Cardiac muscle cell (in vitro differentiated cells and primary cell): ENCODE data around the gene TRIM44. TPM values are rescaled to one million over a fixed set of nuclear protein-coding genes. Genes with fewer than 3 reads are reported as not detected.

Source experiments
- DNase-seq, 2 donors: peaks; one replicate each; pipeline versions ENCODE4 v3.0.0 to v3.0.0-alpha.2; 2010 to 2017; ENCODE audit warnings: low read depth in 1 of 2, low spot score in 1 of 2
- H3K27ac ChIP-seq: fragments of 200-600 bp; sonication (generic); 2 replicates; pipeline ENCODE4 v1.5.1; 2016
- H3K27me3 ChIP-seq: fragments of 200-600 bp; sonication (generic); 2 replicates; pipeline ENCODE4 v1.6.0; 2016; ENCODE audit warnings: control low read depth
- H3K36me3 ChIP-seq: fragments of 200-600 bp; sonication (generic); 2 replicates; pipeline ENCODE4 v1.5.1; 2016; ENCODE audit warnings: control low read depth
- H3K4me1 ChIP-seq: fragments of 200-600 bp; sonication (generic); 2 replicates; pipeline ENCODE4 v1.8.1; 2017; ENCODE audit warnings: low read depth, mild to moderate bottlenecking, mixed run types
- H3K4me3 ChIP-seq: fragments of 200-600 bp; sonication (generic); 2 replicates; pipeline ENCODE4 v1.5.1; 2016; ENCODE audit warnings: mild to moderate bottlenecking
- H3K9me3 ChIP-seq: fragments of 200-600 bp; sonication (generic); 2 replicates; pipeline ENCODE4 v1.5.1; 2017; ENCODE audit warnings: low read depth, mild to moderate bottlenecking, control low read depth
- polyA plus RNA-seq: library from polyadenylated mRNA; unstranded; fragments of >200 nt; fragmentation: Nextera tagmentation; extraction: Ambion mirVana; gene quantifications from 2 replicates; pipeline ENCODE4 v1.2.1, GENCODE V29; 2016
- total RNA-seq: library from RNA; depleted of rRNA; stranded (reverse); fragments of >200 nt; gene quantifications from 2 replicates; pipeline ENCODE4 v1.2.3, GENCODE V29; 2016
- TF ChIP-seq, protein P1 (sequence below): IDR thresholded peaks from 2 replicates; pipeline ENCODE4 v1.5.1; 2012; ENCODE audit warnings: low read depth, mild to moderate bottlenecking, low read length

The TRIM44 gene
- total and polyA plus RNA-seq, 2 experiments from 2014 or later: 19.2 to 45.7 TPM

DNA sequence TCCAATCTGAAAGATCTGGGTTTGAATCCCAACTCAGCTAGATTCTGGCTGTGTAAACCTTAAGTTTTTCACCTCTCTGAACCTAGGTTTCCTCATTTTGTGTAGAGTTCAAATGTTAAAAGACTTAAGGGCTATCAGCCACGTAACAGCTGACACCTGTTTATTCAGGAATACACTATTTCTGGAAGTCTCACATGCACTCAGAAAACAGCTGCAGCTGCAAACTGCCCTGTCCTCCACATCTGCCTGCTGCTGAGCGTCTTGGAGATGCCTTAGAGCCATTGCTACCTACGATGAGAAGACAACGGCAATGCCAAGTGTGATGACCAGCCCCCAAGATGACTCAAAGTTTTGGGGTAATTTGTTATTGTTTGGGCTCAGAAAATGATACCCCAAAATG is 6.7 kb upstream of the TRIM44 start:
- Histone ChIP-seq H3K27ac (no peak overlapping the region), H3K27me3 (peaks cover 68% of the 10 kb centered on the region), H3K9me3 (no peaks in the 10 kb centered on the region), H3K4me3 (no peak overlapping the region), H3K4me1 (no peaks in the 10 kb centered on the region), H3K36me3 (no peaks in the 10 kb centered on the region)
- TF ChIP-seq, protein P1, sequence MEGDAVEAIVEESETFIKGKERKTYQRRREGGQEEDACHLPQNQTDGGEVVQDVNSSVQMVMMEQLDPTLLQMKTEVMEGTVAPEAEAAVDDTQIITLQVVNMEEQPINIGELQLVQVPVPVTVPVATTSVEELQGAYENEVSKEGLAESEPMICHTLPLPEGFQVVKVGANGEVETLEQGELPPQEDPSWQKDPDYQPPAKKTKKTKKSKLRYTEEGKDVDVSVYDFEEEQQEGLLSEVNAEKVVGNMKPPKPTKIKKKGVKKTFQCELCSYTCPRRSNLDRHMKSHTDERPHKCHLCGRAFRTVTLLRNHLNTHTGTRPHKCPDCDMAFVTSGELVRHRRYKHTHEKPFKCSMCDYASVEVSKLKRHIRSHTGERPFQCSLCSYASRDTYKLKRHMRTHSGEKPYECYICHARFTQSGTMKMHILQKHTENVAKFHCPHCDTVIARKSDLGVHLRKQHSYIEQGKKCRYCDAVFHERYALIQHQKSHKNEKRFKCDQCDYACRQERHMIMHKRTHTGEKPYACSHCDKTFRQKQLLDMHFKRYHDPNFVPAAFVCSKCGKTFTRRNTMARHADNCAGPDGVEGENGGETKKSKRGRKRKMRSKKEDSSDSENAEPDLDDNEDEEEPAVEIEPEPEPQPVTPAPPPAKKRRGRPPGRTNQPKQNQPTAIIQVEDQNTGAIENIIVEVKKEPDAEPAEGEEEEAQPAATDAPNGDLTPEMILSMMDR: no peak
- DNase-seq: no peak

DNA sequence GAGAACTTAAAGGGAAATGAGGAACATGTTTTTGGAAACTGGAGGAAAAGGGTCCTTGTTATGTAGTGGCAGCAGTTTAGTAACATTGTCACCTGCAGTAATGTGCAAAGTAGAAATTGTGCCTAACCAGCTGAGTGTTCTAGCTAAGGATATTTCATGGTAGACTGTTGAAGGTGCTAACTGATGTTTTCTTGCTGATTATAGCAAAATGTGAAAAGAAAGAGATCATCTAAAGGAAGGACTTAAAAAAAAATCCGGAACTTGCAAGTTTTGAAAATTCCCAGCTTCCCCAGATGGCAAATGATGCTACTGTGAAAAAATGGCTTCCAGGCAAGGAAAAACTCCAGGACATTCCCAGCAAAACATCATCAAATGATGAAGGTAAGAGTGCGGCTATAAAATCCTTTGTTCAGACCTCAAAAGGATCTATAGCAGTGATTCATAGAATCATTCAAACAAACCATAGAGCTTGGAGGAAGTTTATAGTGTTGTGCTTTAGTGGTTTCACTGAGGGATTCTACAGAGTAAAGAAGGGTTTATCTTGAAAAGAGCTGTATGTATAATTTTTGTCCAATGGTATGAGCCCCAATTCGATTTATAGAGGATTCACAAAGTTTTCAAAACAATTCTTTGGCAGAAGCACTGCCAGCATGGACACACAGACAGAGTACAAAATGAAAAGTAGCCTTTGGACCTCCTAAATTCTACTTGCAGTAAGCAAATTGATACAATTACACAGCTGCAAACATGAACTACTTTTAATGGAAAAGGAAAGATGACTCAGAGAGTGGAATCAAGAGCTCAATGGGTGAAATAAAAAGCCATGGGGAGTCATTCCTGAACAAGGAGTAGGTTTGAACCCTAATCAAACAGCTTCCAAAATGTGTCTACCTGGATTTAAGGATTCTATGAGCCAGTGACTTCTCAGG is 4.3 kb upstream of the TRIM44 start:
- DNase-seq: no peak
- TF ChIP-seq, protein P1: no peak
- Histone ChIP-seq H3K4me3 (no peak overlapping the region), H3K36me3 (no peaks in the 10 kb centered on the region), H3K27me3 (peaks cover 65% of the 10 kb centered on the region), H3K4me1 (no peaks in the 10 kb centered on the region), H3K27ac (no peak overlapping the region), H3K9me3 (no peaks in the 10 kb centered on the region)

DNA sequence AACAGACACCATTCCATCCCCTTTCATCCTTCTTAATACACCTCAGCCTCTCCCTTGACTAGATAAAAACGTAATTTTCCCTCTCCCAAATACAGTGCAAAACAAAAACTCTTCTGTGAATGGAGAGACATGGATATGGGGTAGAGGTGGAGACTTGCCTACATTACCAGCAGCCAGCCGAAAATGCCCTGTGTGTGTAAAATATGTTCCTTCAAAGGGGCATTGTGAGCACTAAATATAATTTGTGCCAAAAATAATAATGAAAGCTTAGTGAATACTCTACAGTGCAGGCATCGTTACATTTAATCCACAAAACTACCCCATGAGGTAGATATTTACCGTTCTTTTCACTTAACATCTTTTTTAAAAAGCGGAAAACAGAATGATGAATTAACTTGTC is 1.0 kb upstream of the TRIM44 start:
- TF ChIP-seq, protein P1: no peak
- no peak overlapping the region for H3K4me3 ChIP-seq
- DNase-seq: no peak
- no peaks in the 10 kb centered on the region for H3K36me3 ChIP-seq
- peaks cover 49% of the 10 kb centered on the region for H3K27me3 ChIP-seq
- H3K9me3 ChIP-seq: no peaks in the 10 kb centered on the region
- no peaks in the 10 kb centered on the region for H3K4me1 ChIP-seq
- no peak overlapping the region for H3K27ac ChIP-seq

DNA sequence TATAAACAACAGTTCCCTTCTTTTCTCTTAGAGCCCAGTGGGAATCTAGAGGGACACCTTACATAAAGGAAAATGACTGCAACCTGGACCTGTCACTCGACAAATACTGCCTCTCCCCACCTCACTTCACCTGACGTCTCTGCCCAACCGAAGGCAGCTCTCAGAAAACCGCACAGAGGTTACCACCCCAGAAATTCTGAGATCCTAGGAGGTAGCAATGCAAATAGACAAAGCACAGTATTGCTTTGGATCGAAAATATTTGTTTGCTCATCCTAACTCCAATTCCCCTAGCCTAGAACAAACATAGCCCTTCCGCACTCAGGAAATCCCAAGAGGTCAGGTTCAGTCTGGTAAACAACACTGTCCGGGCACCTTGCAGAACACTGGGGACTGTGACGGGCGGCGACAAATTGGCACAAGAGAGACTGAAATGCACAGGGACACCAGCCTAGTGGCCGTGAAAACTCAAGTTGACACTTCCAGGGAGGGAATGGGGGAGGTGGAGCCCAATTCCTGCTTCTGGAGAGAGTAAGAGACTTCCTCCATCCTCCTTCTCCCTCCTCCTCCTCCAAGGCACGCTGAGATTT is 420 bp upstream of the TRIM44 start:
- H3K9me3 ChIP-seq: no peaks in the 10 kb centered on the region
- H3K27ac ChIP-seq: peak overlapping the region; percentile 90
- peaks cover 46% of the 10 kb centered on the region for H3K27me3 ChIP-seq
- TF ChIP-seq, protein P1: no peak
- no peaks in the 10 kb centered on the region for H3K36me3 ChIP-seq
- H3K4me3 ChIP-seq: peak overlapping the region; percentile 56
- DNase-seq: no peak
- no peaks in the 10 kb centered on the region for H3K4me1 ChIP-seq

DNA sequence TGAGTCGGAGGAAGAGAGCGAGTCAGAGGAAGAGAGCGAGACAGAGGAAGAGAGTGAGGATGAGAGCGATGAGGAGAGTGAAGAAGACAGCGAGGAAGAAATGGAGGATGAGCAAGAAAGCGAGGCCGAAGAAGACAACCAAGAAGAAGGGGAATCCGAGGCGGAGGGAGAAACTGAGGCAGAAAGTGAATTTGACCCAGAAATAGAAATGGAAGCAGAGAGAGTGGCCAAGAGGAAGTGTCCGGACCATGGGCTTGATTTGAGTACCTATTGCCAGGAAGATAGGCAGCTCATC is 780 bp downstream of the TRIM44 start:
- peak overlapping the region; percentile 90 for H3K27ac ChIP-seq
- TF ChIP-seq, protein P1: no peak

More for the DNA sequence above, 780 bp downstream of the TRIM44 start:
- H3K36me3 ChIP-seq: no peaks in the 10 kb centered on the region
- H3K9me3 ChIP-seq: no peaks in the 10 kb centered on the region
- H3K4me3 ChIP-seq: peak overlapping the region; percentile 56
- peaks cover 34% of the 10 kb centered on the region for H3K27me3 ChIP-seq
- no peak for DNase-seq
- no peaks in the 10 kb centered on the region for H3K4me1 ChIP-seq
